ENCODE measurements around the gene RAB26. TPM values are rescaled to one million over a fixed set of nuclear protein-coding genes. Genes with fewer than 3 reads are reported as not detected.

Gene RAB26
- total RNA-seq, 4 donors from 2014 or later: 0.40 to 1.6 (median 0.89) TPM; not detected in 1

- intact Hi-C loops (cut with DNase I): no loop called here
- DNase-seq: no peak
- Histone ChIP-seq H3K36me3 (peaks cover 33 to 41% of the 10 kb centered on the region in 2 donors), H3K4me1 (no peaks in the 10 kb centered on the region), H3K27me3 (no peaks in the 10 kb centered on the region), H3K4me3 (replicated peaks in 1 of 3) (no peak overlapping the region), H3K9me3 (no peaks in the 10 kb centered on the region), H3K27ac (no peak overlapping the region)
- TF ChIP-seq POLR2A (IDR thresholded peaks at IDR 0.05) (no peak), CTCF (IDR thresholded peaks at IDR 0.05) (no peak)
- 94 to 95% methylated on average over 17 to 18 of the region's 28 CpGs for WGBS, 2 donors
Observed at GRCh38 chr16:2171601-2172178, 23.3 kb downstream of the RAB26 start.

GRCh38 chr16:2172688-2173335, 24.4 kb downstream of the RAB26 start:
- intact Hi-C loops (cut with DNase I): no loop called here
- Histone ChIP-seq H3K9me3 (no peaks in the 10 kb centered on the region), H3K27ac (no peak overlapping the region), H3K4me1 (no peaks in the 10 kb centered on the region), H3K27me3 (no peaks in the 10 kb centered on the region), H3K36me3 (peaks cover 41 to 44% of the 10 kb centered on the region in 2 donors), H3K4me3 (replicated peaks in 1 of 3) (no peak overlapping the region)
- TF ChIP-seq POLR2A (IDR thresholded peaks at IDR 0.05): no peak
- TF ChIP-seq CTCF (IDR thresholded peaks at IDR 0.05): no peak
- 87 to 88% methylated on average over 28 to 29 of the region's 29 CpGs for WGBS, 2 donors
- DNase-seq: no peak

GRCh38 chr16:2173366-2173765, 24.9 kb downstream of the RAB26 start:
- no peak overlapping the region for H3K4me3 ChIP-seq (replicated peaks in 1 of 3)
- H3K27me3 ChIP-seq: no peaks in the 10 kb centered on the region
- DNase-seq: no peak
- H3K9me3 ChIP-seq: no peaks in the 10 kb centered on the region
- TF ChIP-seq CTCF (IDR thresholded peaks at IDR 0.05): no peak
- TF ChIP-seq POLR2A (IDR thresholded peaks at IDR 0.05): no peak
- no peaks in the 10 kb centered on the region for H3K4me1 ChIP-seq
- H3K27ac ChIP-seq: no peak overlapping the region
- WGBS, 2 donors: 88 to 90% methylated on average over 9 to 14 of the region's 14 CpGs
- intact Hi-C loops (cut with DNase I): no loop called here
- peaks cover 41 to 44% of the 10 kb centered on the region in 2 donors for H3K36me3 ChIP-seq

- Histone ChIP-seq H3K9me3 (no peaks in the 10 kb centered on the region), H3K4me1 (no peaks in the 10 kb centered on the region), H3K27ac (no peak overlapping the region), H3K27me3 (no peaks in the 10 kb centered on the region), H3K36me3 (peaks cover 41 to 44% of the 10 kb centered on the region in 2 donors), H3K4me3 (replicated peaks in 1 of 3) (no peak overlapping the region)
- no peak for DNase-seq
- intact Hi-C loops (cut with DNase I): no loop called here
- 91 to 95% methylated on average over 3 to 4 of the region's 4 CpGs for WGBS, 2 donors
- TF ChIP-seq CTCF (IDR thresholded peaks at IDR 0.05): no peak
- TF ChIP-seq POLR2A (IDR thresholded peaks at IDR 0.05): no peak
Observed at GRCh38 chr16:2173916-2174315, 25.5 kb downstream of the RAB26 start.

- H3K4me1 ChIP-seq: no peaks in the 10 kb centered on the region
- no peak overlapping the region for H3K4me3 ChIP-seq (replicated peaks in 1 of 3)
- intact Hi-C loops (cut with DNase I): no loop called here
- H3K27me3 ChIP-seq: no peaks in the 10 kb centered on the region
- no peaks in the 10 kb centered on the region for H3K9me3 ChIP-seq
- WGBS, 2 donors: 95 to 97% methylated on average over 10 to 18 of the region's 21 CpGs
- peaks cover 41 to 44% of the 10 kb centered on the region in 2 donors for H3K36me3 ChIP-seq
- no peak for DNase-seq
- H3K27ac ChIP-seq: no peak overlapping the region
- TF ChIP-seq POLR2A (IDR thresholded peaks at IDR 0.05): no peak
- no peak for TF ChIP-seq CTCF (IDR thresholded peaks at IDR 0.05)
Observed at GRCh38 chr16:2174396-2175131, 26.1 kb downstream of the RAB26 start.

All from thyroid gland (tissue), 4 donors.